GM19438 (cell line): ENCODE data around the gene SNRPA1.
A peak's percentile ranks its signal among the peaks of the same experiment; 100 is the strongest.

Experiments used
- ATAC-seq: cut with Tn5 transposase; IDR thresholded peaks from one replicate; pipeline ENCODE4 v1.9.1; 2021; ENCODE audit warnings: low read depth; ENCODE audit not compliant: unreplicated experiment

SNRPA1 gene

DNA sequence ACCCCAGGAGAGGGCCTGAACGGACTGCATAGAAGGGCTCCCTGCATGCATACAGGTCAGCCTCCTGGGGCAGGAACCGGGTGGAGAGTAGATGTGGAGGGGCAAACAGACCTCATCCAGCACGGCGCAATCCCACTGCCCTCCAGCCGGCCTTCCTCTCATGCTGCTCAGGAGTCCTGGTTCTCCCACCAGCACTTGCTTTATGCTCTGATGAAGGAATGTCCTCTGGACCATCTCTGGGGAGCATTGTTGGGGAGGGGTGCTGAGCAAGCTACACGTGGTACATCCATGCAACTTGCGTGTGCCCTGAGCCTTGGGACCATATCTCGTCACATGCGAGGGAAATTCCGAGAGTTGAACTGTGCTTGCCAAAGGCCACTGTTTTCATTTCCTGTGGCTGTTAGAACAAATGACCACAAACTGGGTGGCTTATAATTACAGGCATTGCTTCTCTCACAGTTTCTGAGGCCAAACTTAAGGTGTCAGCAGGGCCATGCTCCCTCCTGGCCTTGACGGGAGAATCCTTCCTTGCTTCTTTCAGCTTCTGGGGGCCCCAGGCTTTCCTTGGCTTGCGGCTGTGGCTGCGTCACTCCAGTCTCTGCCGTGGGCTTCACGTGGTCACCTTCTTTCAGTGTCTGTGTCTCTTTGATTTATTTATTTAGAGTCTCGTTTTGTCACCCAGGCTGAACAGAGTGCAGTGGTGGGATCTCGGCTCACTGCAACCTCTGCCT, 30.0 kb downstream of the SNRPA1 start:
- ATAC-seq, result peak; percentile 41

DNA sequence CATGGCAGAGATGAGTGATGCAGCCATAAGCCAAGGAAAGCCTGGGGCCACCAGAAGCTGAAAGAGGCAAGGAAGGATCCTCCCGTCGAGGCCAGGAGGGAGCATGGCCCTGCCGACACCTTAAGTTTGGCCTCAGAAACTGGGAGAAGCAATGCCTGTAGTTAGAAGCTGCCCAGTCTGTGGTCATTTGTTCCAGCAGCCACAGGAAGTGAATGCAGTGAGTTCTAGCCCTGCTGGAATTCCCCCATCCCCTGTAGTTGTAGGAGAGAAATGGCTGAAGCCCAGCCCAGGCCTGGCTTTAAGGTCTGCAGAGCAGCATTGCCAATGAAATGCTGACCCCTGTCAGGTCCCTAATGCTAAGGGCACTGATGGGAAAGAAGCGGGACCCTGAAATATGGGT, 31.0 kb downstream of the SNRPA1 start:
- ATAC-seq, result no peak

DNA sequence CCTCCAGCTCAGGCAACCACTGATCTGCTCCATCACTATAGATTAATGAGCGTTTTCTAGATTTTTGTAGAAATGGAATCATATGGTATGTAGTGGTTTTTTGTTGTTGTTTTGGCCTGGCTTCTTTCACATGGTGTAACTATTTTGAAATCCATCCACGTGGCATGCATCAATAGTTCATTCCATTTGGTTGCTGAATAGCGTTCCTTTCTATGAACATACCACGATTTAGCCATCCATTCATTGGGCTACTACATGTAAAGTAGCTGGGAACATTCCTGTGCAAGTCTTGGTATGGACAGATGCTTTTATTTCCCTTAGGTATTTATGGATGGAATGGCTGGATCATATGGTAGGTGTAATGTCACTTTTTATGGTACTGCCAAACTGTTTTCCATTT, 32.5 kb downstream of the SNRPA1 start:
- no peak for ATAC-seq

DNA sequence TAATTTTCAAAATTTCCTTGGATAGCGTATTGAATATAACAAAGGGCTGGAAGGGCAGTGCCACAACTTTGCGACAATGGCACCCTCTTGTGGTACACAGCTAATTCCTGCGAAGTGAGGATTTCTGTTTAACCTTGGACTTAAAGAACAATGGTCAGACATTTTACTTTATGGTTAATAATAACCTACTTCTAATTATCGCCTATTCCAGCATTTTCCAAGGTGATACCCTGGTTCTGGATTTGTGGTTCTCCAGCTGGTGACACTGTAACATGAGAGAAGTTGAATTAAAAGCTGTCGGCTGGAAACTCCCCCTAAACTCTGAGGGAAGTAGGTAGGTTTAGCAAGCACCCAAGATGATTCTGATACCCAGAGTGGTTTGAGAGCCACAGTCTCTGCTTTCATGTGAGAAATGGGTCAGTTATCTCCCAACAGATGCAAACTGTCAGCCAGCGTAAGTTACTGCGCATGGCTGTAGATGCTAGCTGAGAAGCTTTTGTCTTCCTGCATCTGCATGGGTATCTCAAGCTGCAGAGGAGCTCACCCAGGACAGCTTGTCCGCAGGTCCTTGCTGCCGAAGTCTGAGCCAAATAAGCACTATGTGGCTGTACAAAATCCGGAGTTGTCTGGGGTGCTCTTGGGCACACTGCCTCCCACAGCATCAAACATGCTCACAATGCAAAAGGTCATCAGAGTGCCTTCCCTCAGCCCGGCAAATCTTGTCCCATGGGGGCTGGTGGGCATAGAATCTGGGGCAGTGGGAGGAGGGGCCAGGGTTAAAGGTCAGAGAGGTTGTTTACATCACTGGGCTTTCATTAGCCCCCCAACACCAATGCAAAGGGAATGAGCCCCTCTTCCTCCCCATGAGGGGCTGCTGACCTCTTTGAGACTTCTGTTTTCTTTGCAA, 36.6 kb downstream of the SNRPA1 start:
- ATAC-seq, result no peak

DNA sequence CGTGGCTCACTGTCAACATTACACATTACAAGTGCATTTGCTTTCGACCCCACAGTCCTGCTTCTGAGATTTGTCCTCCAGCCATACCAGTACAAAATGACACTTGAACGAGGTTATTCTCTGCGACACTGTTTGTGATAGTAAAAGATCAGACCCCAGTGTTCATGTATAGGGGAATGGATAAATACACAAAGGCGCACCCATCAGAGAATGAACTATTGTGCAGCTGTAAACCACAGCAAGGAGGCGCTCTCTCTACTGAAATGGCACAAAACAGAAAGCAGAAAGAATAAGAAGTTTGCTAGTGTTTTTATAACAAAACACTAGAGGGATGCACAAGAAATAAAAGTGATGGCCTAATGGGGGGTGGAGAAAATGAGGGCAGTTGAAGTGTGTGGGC, 38.3 kb downstream of the SNRPA1 start:
- no peak for ATAC-seq

DNA sequence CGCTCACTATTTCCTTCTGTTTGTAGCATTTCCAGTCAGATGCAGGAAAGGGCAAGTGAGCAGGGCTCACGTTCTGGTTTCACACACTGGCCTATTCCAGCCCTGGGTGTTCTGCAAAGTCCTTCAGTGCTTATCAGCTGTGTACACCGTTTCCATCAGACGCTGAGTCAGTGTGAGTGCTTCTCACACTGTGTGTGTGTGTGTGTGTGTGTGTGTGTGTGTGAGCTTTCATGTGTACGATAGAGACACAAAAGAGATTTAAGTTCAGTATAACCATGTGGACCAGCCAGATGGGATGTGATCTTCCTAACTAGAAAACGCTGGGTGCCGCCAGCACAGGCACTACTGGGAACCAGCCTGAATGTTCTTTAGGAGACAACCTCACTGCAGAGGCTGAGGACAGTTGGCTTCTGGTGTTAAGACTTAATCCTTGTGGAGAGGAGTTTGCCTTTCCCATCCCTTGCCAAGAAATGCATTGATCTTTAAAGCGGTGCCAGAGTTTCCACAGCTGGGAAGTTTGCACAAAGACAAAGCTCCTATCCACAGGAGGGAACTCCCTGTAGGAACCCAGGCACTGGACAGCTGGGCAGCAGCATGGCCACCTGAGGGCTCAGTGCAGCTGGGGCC, 39.3 kb downstream of the SNRPA1 start:
- no peak for ATAC-seq

DNA sequence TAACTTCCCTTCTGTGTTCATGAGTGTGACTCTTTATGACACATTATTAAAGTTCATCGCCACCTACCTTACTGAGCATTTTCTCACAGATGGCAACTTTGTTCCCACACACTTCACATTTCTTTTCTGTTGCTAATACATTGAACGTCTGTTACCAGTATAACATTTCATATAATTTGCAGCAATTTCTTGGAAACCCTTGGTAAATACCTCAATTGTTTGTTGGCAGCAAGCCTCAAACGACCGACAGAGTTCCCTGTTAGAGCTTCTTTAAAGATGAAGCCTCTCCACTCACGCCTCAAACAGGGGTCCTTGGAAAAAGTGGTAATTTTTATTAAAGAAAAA, 40.0 kb downstream of the SNRPA1 start:
- ATAC-seq, result no peak

DNA sequence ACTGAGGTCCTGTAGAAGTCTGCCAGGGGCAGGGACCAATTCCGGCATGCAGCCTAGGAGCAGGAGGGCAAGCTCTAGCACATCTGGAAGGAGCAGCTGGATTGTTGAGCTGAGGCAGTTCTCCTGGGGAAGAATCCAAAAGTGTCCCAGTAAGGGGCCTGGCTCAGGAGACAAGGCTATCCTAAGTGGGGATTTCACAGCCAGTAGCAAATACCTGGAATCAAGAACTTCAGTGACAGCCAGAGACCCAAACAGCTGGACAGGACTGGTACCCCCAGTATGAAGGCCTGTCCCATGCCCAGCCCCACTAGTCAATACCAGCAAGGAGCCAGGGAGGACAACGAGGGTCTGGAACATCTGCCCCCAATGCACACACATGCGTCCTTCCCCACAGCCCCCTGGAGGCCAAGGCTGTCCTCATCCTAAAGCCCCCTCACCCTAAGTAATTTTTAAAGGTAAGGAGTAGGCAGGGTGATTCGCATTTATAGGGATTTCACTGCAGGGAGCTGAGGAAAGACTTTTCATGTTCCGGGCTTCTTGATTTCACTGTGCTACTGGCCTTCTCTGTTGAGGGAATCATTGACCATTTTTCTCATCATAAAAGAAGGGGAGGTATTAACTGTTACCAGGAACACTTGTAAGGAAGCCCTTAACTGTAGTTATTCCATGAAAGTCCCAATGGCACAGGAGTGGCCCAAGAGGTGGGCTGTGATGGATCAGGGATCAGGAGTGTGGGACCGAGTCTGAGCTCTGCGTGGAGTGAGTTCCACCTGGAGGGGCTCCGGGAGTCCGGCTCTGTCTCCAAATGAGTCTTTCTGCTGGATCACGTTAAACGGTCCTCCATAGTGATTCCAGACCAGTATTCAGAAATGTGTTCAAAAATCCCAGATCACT, 40.6 kb downstream of the SNRPA1 start:
- no peak for ATAC-seq

DNA sequence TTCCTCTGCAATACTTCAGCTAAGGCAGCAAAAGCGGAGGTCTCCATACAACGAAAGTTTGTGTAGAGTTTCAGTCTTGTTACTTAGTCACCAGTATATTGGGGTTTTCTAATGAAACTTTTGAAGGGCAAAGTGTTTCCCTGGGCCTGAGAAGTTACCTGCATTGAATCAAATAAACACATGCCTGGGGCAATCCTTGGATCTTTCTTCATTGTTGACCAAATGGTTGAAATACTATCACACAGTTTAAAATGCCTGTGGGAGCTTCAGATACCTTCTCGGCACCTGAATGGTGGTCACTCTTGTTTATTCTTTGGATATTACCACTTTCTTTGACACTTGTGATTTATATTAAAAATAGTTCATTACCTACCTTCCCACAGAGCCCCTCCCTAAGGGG, 42.2 kb downstream of the SNRPA1 start:
- ATAC-seq, result no peak

DNA sequence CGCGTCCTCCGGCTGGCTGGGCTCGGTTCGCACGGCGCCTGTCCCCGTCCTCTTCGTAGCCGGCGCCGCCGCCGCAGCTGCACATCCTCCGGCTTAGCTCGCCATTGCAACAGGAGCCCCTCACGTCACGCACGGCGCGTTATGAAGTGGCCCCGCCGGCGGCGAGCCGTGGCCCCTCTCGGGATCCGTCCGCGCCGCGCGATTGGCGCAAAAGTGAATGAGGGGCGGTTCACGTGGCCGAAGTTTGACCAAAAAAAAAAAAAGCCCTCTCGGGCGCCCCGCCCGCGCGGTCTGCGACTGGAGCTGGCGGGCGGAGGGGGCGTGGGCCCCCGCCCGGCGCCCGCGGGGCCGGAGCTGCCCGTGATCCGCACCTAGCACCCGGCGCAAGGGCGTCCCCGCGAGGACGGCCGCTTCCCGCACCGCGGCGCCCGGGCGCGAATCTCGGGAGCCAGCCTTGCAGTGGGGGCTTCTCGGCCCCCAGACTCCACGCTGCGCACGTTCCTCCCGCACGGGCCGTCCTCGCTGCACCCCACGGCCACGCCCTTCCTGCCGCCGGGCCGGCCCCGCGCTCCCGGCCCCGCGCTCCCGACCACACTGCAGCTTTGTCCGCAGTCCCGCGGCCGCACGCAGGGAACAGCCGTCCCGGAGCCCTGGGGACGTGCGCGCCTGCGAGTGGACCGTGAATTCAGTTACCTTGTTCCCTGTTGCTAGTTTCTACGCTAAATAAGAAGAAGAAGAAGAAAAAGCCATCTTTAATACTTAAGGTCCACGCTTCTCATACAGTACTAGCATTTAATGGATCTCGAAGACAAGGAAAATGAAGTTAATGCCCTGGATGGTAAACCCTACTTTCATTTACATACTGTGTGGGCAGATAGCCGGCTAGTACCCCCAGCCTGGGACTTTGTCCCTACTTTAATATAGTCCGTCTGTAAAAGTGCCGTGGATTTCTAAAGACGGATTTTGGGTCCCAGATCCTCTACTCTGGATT, 42.9 kb downstream of the SNRPA1 start, which contains the start of gene CHSY1:
Gene CHSY1 (minus strand): TSS at position 219 of the 991 bp plus-strand sequence. CDS start 592 bp downstream, outside the sequence.
- peak; percentile 78 for ATAC-seq

DNA sequence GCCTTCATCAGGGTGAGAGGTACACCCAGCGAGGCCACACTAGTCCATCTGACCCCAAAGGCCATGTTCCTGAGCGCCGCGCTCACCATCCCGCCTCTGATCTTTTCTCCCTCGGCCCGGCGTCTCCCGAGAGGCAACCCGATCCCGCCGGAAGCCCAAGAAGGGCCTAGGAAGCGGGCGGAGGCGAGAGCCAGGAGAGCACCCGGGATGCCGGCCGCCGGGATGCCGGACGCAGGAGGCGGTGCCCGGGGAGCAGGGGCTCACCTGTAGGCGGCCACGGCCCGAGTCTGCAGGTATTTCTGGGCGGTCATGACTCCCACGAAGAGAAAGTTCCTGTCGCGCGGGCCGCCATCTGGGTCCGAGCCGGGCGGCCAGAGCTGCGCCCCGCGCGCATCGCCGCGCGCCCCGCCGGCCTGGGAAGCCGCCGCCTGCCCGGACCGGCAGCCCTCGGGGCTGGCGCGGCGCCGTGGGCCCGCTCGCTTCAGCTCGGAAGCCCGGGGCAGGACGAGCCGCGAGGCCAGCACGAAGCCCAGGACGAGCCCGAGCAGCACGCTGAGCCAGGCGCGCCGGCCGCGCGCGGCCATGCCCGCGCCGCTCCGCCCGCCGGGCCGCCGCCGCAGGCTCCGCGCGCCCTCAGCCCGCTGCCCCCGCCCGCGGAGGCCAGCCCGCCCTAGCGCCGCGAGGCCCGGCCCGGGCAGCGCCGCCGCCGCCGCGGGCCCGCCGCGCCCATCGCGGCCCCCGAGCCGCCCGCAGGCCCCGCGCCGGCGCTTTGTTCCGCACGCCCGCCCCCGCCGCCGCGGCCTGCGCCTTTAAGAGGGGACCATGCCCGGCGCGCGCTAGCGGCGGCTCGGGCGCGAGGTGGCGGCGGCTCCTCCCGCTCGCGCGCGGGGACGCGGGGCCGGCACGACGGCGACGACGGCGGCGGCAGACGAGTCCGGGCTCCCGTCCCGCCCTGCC, 43.9 kb downstream of the SNRPA1 start:
- ATAC-seq, result peak; percentile 29

DNA sequence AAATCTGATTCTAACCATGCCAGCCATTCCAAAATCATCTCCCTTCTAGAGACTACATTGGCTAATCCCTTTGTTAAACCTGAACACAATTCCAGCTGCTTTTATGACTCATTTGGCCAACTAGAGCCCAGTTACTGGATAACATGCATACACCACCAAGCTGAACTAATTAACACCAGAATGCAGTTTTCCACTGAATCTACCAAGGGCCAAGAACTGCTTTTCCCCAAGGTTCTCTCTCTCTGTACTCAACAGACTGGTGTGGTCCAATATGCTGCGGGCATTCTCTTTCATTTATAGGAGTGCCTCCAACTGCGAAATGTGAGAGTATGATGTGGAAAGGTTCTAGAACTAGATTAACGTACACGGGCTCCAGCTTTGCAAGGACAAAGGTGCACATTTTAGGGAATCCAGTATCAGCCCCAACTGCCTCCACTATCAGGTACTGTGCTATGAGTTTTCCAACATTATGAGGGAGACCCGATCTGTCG, 44.7 kb downstream of the SNRPA1 start:
- ATAC-seq, result no peak

DNA sequence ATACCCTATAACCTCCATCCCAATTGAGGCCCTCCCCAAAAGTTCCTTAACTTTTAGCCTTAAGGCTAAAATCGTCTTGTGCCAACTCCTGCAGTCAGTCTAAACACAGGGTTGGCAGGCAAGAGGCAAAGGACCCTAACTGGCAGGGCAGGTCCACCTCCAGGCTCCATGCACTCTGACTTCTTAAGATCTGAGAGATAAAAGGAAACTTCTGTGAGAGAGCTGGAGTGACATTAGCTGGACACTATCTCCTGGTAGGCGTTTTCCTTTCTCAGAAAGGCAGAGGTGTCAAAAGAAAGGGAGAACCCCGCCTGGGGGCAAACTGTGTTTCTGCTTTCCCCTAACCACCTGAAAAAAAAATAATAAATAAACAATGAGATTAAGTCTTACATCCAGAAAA, 46.8 kb downstream of the SNRPA1 start:
- ATAC-seq, result no peak

DNA sequence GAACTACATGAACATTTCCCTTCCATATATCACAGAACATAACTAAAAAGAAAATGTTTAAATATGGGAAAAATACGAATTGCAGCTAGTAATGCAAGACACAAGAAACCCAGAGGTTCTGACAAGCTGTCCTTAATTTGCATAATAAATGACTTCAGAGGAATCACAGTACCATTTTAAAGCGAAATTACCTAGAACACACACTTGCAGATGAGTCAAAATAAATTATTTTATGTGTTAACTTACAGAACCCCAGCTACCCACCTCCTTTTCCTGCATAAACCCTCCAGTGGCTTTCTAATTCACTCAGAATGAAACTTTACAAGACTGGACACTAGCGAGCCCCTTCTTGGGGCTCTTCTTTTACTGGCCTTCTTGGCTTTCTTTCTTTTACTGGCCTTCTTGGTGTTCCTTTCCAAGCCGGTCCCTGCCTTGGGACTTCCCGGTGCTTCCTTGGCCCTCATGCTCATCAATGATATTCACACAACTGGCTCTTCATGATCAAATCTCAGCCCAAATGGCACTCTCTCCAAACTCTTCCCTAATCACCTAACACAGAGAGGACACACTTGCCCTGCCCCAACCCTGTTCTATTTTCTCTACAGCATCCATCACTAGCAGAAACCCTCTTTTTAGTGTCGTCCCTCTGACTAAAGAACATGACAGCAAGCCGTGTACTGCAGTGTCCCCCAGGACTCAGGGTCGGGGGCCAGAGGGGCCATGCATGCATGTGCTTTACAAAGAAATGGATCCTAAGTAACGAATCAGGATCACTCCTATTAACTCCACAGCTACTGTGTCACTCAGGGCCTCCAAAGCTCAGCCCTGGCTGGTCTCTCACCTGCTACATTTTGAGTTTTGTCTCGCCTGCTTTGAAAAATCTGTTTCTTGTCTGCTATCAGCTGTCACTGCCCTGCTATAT, 48.0 kb downstream of the SNRPA1 start:
- ATAC-seq, result no peak

DNA sequence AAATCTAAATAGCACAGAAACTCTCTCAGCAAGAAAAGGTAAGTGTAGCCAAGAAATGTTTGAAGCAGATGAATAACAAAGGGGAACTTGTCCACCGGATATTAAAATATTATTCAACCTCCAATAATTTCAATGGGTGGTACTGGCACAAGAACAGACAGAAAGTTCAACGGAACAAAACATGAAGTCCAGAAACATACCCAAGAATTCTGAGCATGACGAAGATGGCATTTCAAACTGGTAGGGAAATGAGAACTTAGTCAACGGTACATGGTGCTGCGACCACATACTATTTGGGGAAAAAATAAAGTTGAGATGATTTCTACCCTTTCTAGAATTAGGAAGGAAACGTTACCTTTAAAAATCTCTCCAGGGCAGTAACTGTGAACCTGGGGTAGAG, 48.7 kb downstream of the SNRPA1 start:
- ATAC-seq, result no peak

DNA sequence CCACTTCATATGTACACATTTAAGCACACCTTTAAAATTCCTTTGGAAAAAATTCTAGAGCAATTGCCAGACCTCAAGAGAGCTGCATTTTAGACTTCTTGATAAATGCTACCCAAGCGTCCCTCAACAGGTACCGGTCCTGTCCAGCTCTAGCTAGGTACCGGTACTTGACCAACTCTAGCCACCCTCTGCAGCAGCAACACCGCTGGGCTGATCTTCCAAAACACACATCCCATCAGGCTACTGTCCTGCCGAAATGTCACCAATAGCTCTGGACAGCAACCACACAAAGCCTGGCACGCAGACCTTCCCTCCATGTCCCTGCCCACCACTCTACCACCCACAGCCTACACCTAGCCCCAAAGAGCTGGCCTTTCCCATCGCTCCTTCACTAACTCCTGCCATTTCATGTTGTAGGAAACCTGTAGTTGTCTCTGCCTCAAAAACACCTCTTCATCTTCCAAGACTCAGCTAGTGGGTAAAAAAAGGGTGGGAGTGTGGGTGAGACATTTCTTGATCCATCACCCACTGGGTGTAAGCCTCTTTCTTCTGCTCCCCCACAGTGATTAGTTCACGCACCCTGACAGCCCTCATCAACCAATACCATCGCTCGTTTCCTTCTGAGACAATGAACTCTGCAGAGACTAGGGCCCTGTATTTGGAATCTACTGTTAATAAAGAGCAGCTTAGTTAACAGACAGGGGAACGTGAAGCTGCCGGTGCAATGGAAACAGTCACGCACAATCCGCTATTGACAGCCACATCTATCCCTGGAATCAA, 50.0 kb downstream of the SNRPA1 start:
- no peak for ATAC-seq
